Stimulated activated CD8-positive, alpha-beta memory T cell treated with anti-CD3 and anti-CD28 coated beads, Interleukin-15, amount 100 ng/mL, for 24 hours (primary cell): ENCODE results near the gene ATP2A1.
"Not testable (repeated sequence)": the region's sequence is repeated elsewhere in the genome, so short reads cannot be mapped to it uniquely, and the experiment has no call there.

ENCODE experiments used
- DNase-seq: peaks from one replicate; pipeline ENCODE4 v3.0.0-alpha.2; 2020; ENCODE audit warnings: low read depth

Gene ATP2A1

GRCh38 chr16:28881565-28881964 is 3.3 kb downstream of the ATP2A1 start:
- DNase-seq, result not testable (repeated sequence)

GRCh38 chr16:28882551-28883160 is 4.4 kb downstream of the ATP2A1 start:
- DNase-seq, result no peak

GRCh38 chr16:28883221-28883996 is 5.1 kb downstream of the ATP2A1 start:
- DNase-seq, result no peak

- DNase-seq, result no peak
These were observed 5.8 kb downstream of the ATP2A1 start for GRCh38 chr16:28884045-28884444.

GRCh38 chr16:28886945-28887344 is 8.7 kb downstream of the ATP2A1 start:
- no peak for DNase-seq

GRCh38 chr16:28890355-28890754 is 12.1 kb downstream of the ATP2A1 start:
- DNase-seq, result not testable (repeated sequence)

GRCh38 chr16:28891964-28892890 is 13.9 kb downstream of the ATP2A1 start:
- DNase-seq, result no peak

GRCh38 chr16:28893291-28893690 is 15.0 kb downstream of the ATP2A1 start:
- no peak for DNase-seq

GRCh38 chr16:28895609-28896008 is 17.3 kb downstream of the ATP2A1 start:
- DNase-seq, result no peak

- DNase-seq, result no peak
These were observed 19.5 kb downstream of the ATP2A1 start for GRCh38 chr16:28897826-28898225.

GRCh38 chr16:28898266-28898665 is 20.0 kb downstream of the ATP2A1 start:
- DNase-seq, result no peak

GRCh38 chr16:28898942-28899341 is 20.7 kb downstream of the ATP2A1 start:
- DNase-seq, result no peak

- no peak for DNase-seq
These were observed 21.7 kb downstream of the ATP2A1 start for GRCh38 chr16:28899882-28900590.

GRCh38 chr16:28900601-28901000 is 22.3 kb downstream of the ATP2A1 start:
- no peak for DNase-seq

GRCh38 chr16:28901862-28902261 is 23.6 kb downstream of the ATP2A1 start:
- DNase-seq, result no peak

- DNase-seq, result no peak
These were observed 24.6 kb downstream of the ATP2A1 start for GRCh38 chr16:28902909-28903308.

GRCh38 chr16:28903344-28904042 is 25.2 kb downstream of the ATP2A1 start:
- no peak for DNase-seq

GRCh38 chr16:28904363-28904762 is 26.1 kb downstream of the ATP2A1 start:
- DNase-seq, result no peak

- DNase-seq, result no peak
These were observed 26.5 kb downstream of the ATP2A1 start for GRCh38 chr16:28904828-28905227.

- DNase-seq, result no peak
These were observed 27.0 kb downstream of the ATP2A1 start for GRCh38 chr16:28905229-28905754.

GRCh38 chr16:28905800-28906372 is 27.6 kb downstream of the ATP2A1 start:
- no peak for DNase-seq
